Measurements from ENCODE around the gene VPS13C. TPM values are rescaled to one million over a fixed set of nuclear protein-coding genes. Genes with fewer than 3 reads are reported as not detected.

Gene VPS13C
- total RNA-seq, 1 experiment from 2014 or later: 20.9 TPM

- H3K27me3 Mint-ChIP-seq (ENCODE audit: low read depth): no peaks in the 10 kb centered on the region
- CTCF ChIA-PET: no interaction called here
- no peak overlapping the region for H3K27ac Mint-ChIP-seq
- TF ChIP-seq ARID4B (CRISPR knock-in tag; IDR thresholded peaks at IDR 0.05; ENCODE audit: borderline replicate concordance) (no peak), HMGXB4 (CRISPR knock-in tag; IDR thresholded peaks at IDR 0.05) (no peak), NR3C1 (CRISPR knock-in tag; conservative IDR thresholded peaks at IDR 0.05; ENCODE audit: low read depth) (no peak), IRF2 (CRISPR knock-in tag; IDR thresholded peaks at IDR 0.05; ENCODE audit: borderline replicate concordance, low read depth) (no peak), ATF1 (CRISPR knock-in tag; IDR thresholded peaks at IDR 0.05) (no peak), MAX (CRISPR knock-in tag; IDR thresholded peaks at IDR 0.05) (no peak), CTCF (IDR thresholded peaks at IDR 0.05) (no peak), ZMAT4 (CRISPR knock-in tag; IDR thresholded peaks at IDR 0.05) (no peak), E2F5 (CRISPR knock-in tag; IDR thresholded peaks at IDR 0.05) (no peak), ZNF219 (CRISPR knock-in tag; IDR thresholded peaks at IDR 0.05; ENCODE audit: borderline replicate concordance) (no peak), FOXP4 (CRISPR knock-in tag; IDR thresholded peaks at IDR 0.05) (no peak), SOX15 (CRISPR knock-in tag; IDR thresholded peaks at IDR 0.05) (no peak), CBFB (CRISPR knock-in tag; IDR thresholded peaks at IDR 0.05; ENCODE audit: low read depth) (no peak), PRRX2 (CRISPR knock-in tag; IDR thresholded peaks at IDR 0.05) (no peak), TP53 (CRISPR knock-in tag; IDR thresholded peaks at IDR 0.05) (no peak), JUN (CRISPR knock-in tag; IDR thresholded peaks at IDR 0.05) (no peak), USF1 (CRISPR knock-in tag; IDR thresholded peaks at IDR 0.05) (no peak)
- POLR2A ChIA-PET: no interaction called here
- ATAC-seq: no peak
- H3K9me3 Mint-ChIP-seq: no peaks in the 10 kb centered on the region
- H3K4me1 Mint-ChIP-seq: no peaks in the 10 kb centered on the region
- no peak for DNase-seq (ENCODE audit: low spot score)
- peaks cover 7% of the 10 kb centered on the region for H3K36me3 Mint-ChIP-seq
- no peak overlapping the region for H3K4me3 Mint-ChIP-seq
These were observed 139.2 kb downstream of the VPS13C start for GRCh38 chr15:61921093-61921492.

Data from WTC11 (cell line).